GM12865 (cell line): Measurements from ENCODE around the gene ZNF81.

Experiments
- DNase-seq: peaks from one replicate; pipeline ENCODE4 v3.0.0; 2010; ENCODE audit warnings: low read depth
- H3K4me3 ChIP-seq: 2 replicates; pipeline ENCODE4 v1.5.1; 2011; ENCODE audit warnings: mild to moderate bottlenecking, low read depth, low read length, control low read depth
- CTCF ChIP-seq: IDR thresholded peaks from 2 replicates; pipeline ENCODE4 v1.5.1; 2011; ENCODE audit warnings: low read length, control low read depth, low read depth, inconsistent platforms; ENCODE audit not compliant: insufficient read depth; ENCODE audit errors: missing control alignments

Gene ZNF81

DNA sequence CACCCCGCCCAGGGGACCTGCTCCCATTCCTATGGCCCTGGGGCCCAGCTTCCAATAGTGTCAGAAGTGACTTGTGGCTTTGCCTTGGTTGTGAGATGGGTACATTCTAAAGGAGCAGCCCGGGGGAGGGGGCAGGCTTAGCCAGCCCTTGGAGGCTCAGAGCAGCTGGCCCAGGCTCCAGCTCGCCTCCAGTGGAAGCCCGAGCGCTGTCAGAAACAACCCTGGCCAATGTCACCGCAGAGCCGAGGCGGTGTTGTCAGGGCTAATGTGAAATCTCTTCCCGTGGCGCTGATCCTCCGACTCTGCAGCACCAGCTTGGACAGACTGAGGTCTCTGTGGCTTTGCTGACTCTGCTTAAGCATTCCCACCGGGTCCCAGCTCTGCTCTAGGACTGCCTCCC is 29.2 kb upstream of the ZNF81 start:
- TF ChIP-seq CTCF = no peak
- H3K4me3 ChIP-seq = no peak overlapping the region
- DNase-seq = no peak

- no peak for TF ChIP-seq CTCF
- DNase-seq = no peak
- no peak overlapping the region for H3K4me3 ChIP-seq
These were observed 27.6 kb upstream of the ZNF81 start for GRCh38 chrX:47808904-47809788.

GRCh38 chrX:47814851-47815250 is 21.9 kb upstream of the ZNF81 start:
- TF ChIP-seq CTCF = no peak
- H3K4me3 ChIP-seq = no peak overlapping the region
- DNase-seq = no peak

GRCh38 chrX:47815901-47816845 is 20.5 kb upstream of the ZNF81 start:
- no peak for DNase-seq
- TF ChIP-seq CTCF = no peak
- no peak overlapping the region for H3K4me3 ChIP-seq

GRCh38 chrX:47817421-47817820 is 19.3 kb upstream of the ZNF81 start:
- DNase-seq = no peak
- TF ChIP-seq CTCF = no peak
- no peak overlapping the region for H3K4me3 ChIP-seq

GRCh38 chrX:47817897-47818296 is 18.8 kb upstream of the ZNF81 start:
- DNase-seq = no peak
- H3K4me3 ChIP-seq = no peak overlapping the region
- no peak for TF ChIP-seq CTCF
